ENCODE measurements around the gene GSDMA.

GSDMA gene

DNA sequence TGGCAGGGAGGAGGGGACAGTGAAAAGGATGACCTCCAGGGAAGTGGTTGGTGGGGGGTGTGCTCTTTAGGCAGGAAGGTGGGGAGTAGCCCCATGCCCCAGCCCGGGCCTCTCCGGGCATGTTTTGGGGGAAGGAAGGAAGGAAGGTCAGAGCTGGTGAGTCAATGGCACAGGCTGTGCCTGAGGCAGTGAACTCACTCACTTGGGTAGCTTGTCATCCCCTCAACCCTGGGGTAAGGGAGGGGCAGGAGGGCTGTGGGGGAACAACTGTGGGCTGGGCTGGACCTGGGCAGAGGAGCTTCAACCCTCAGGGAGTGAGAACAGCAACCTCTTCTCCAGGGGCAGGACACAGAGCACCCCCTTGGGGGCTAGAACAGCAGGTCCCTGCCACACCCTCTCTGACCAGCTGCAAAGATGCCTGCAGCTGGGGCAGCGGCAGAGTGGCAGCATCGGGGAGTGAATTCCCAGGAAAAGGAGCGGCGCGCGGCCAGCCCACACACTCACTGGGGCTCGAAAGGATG is 58.7 kb downstream of the GSDMA start:
- no peaks in the 10 kb centered on the region for H3K27me3 Mint-ChIP-seq (ENCODE audit: low read depth)
- no peak for TF ChIP-seq CTCF (IDR thresholded peaks at IDR 0.05; ENCODE audit: unreplicated experiment in 3 of 3)
- H3K4me3 Mint-ChIP-seq = peak overlapping the region in 1 of 3 experiments; percentile 38

DNA sequence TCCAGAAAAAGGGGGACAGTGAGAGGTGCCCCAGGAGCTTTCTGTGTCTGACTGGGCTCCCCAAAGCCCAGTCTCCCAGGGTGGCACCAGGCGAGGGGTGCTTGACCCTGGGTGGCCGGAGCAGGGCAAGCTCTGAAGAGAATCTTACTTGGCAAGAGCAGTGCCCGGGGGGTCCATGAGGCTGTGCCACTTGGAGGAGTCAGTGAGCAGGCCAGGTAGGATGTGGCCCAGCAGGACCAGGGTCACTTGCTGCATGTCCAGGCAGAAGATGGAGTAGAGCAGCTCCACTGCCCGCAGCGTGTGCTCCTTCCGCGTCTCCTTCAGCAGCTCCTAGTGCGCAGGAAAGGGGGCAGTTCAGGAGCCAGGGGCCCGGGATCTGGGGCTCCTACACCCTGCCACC is 59.7 kb downstream of the GSDMA start:
- Mint-ChIP-seq H3K4me1 (peaks cover 46% of the 10 kb centered on the region), H3K4me3 (no peak overlapping the region), H3K9me3 (no peaks in the 10 kb centered on the region), H3K36me3 (ENCODE audit: low read depth) (peaks cover 47% of the 10 kb centered on the region), H3K27me3 (ENCODE audit: low read depth) (no peaks in the 10 kb centered on the region), H3K27ac (no peak overlapping the region)
- no peak for TF ChIP-seq CTCF (IDR thresholded peaks at IDR 0.05; ENCODE audit: unreplicated experiment in 3 of 3)

More for the DNA sequence above, 58.7 kb downstream of the GSDMA start:
- Mint-ChIP-seq H3K9me3 (no peaks in the 10 kb centered on the region), H3K36me3 (ENCODE audit: low read depth) (peaks cover 43% of the 10 kb centered on the region), H3K27ac (peak overlapping the region in 2 of 3 experiments; percentile 24 to 56), H3K4me1 (peaks cover 56% of the 10 kb centered on the region)

DNA sequence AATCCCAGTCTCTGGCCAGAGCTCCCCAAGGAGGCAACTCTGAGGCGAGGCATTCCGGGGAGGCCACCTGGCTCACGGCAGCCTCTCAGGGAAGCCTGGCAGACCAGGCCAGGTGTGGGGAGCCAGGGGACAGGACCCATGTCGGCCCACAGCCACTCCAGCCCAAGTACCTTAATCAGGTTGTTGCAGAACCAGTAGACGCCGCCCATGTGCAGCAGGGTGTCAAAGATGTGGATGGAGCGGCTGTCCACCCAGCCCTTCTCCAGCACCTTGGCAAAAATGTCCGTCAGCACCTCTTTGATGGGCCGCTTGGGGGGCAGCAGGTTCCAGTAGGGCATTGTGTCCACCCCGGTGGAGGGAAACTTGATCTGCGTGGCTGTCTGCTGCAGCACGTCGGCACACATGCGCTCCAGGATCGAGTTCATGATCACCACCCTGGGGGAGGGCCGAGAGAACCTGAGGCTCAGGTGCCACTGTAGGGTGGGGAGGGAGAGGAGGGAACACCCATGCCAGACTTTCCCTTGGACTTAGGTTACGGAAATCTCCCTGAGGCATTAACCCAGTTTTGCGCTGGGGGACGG is 60.2 kb downstream of the GSDMA start:
- Mint-ChIP-seq H3K36me3 (ENCODE audit: low read depth) (peaks cover 47% of the 10 kb centered on the region), H3K27ac (peak overlapping the region in 1 of 3 experiments; percentile 61), H3K4me1 (peaks cover 40% of the 10 kb centered on the region), H3K4me3 (no peak overlapping the region), H3K9me3 (no peaks in the 10 kb centered on the region), H3K27me3 (ENCODE audit: low read depth) (no peaks in the 10 kb centered on the region)
- TF ChIP-seq CTCF (IDR thresholded peaks at IDR 0.05; ENCODE audit: unreplicated experiment in 3 of 3) = no peak

DNA sequence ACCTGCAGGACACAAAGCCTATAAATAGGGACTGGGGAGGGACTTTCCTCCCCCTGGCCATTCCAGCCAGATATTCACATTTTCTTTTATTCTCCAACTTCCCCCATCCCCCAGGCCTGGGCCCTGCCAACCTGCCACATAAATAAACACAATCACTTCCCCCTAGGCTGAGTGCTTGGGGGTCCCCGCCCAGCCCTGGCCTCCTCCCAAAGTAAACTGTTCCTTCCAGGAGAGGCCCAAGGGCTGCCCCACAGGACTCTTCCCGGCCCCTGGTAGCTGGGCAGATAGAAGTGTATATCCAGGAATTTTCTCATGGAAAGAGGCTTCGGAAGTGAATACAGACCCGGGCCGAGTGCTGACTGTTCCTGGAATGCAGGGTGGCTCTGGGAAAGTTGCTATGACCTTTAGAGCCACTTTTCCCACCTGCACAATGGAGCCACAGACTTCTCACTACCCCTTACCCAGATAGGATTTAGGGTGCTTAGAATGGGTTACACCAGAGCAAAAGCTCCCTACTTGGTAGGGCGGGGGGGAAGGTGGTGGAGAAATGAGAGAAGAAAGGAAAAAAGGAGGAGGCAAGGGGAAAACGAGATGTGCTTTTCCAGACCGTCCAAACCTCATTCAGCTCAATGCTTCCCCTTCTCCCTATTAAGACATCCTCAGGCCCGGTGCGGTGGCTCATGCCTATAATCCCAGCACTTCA is 60.9 kb downstream of the GSDMA start:
- H3K4me3 Mint-ChIP-seq = no peak overlapping the region
- peak overlapping the region in 2 of 3 experiments; percentile 61 to 68 for H3K27ac Mint-ChIP-seq
- no peaks in the 10 kb centered on the region for H3K9me3 Mint-ChIP-seq
- no peak for TF ChIP-seq CTCF (IDR thresholded peaks at IDR 0.05; ENCODE audit: unreplicated experiment in 3 of 3)
- H3K36me3 Mint-ChIP-seq (ENCODE audit: low read depth) = peaks cover 53% of the 10 kb centered on the region
- no peaks in the 10 kb centered on the region for H3K27me3 Mint-ChIP-seq (ENCODE audit: low read depth)
- H3K4me1 Mint-ChIP-seq = peaks cover 33% of the 10 kb centered on the region

- H3K27me3 Mint-ChIP-seq (ENCODE audit: low read depth) = no peaks in the 10 kb centered on the region
- H3K36me3 Mint-ChIP-seq (ENCODE audit: low read depth) = peaks cover 56% of the 10 kb centered on the region
- H3K9me3 Mint-ChIP-seq = no peaks in the 10 kb centered on the region
- no peak overlapping the region for H3K4me3 Mint-ChIP-seq
- no peak overlapping the region for H3K27ac Mint-ChIP-seq
- TF ChIP-seq CTCF (IDR thresholded peaks at IDR 0.05; ENCODE audit: unreplicated experiment in 3 of 3) = no peak
- H3K4me1 Mint-ChIP-seq = peaks cover 27% of the 10 kb centered on the region
These were observed 62.1 kb downstream of the GSDMA start for GRCh38 chr17:40024901-40025300.
